ENCODE data around the gene PDCD2L. TPM values are rescaled to one million over a fixed set of nuclear protein-coding genes. Genes with fewer than 3 reads are reported as not detected.

PDCD2L gene
- total RNA-seq, 1 donor from 2014 or later, result 29.0 TPM

GRCh38 chr19:34471906-34472700, 67.9 kb downstream of the PDCD2L start:
- H3K36me3 ChIP-seq (ENCODE audit: control insufficient read depth, insufficient read depth, low read length), result peaks cover 1% of the 10 kb centered on the region
- DNase-seq (ENCODE audit: low read depth), result no peak

GRCh38 chr19:34474233-34474989, 70.2 kb downstream of the PDCD2L start:
- Histone ChIP-seq H3K4me3 (ENCODE audit: low read depth, low read length) (no peak overlapping the region), H3K36me3 (ENCODE audit: control insufficient read depth, insufficient read depth, low read length) (peaks cover 1% of the 10 kb centered on the region), H3K27me3 (ENCODE audit: control insufficient read depth, insufficient read depth, low read length) (no peaks in the 10 kb centered on the region)
- no peak for TF ChIP-seq CTCF (IDR thresholded peaks at IDR 0.05; ENCODE audit: insufficient read depth, low read length, poor library complexity, severe bottlenecking)
- no peak for DNase-seq (ENCODE audit: low read depth)

More at GRCh38 chr19:34471906-34472700, 67.9 kb downstream of the PDCD2L start:
- TF ChIP-seq CTCF (IDR thresholded peaks at IDR 0.05; ENCODE audit: insufficient read depth, low read length, poor library complexity, severe bottlenecking), result no peak
- H3K4me3 ChIP-seq (ENCODE audit: low read depth, low read length), result no peak overlapping the region
- no peaks in the 10 kb centered on the region for H3K27me3 ChIP-seq (ENCODE audit: control insufficient read depth, insufficient read depth, low read length)

GRCh38 chr19:34475026-34475974, 71.1 kb downstream of the PDCD2L start:
- no peak for TF ChIP-seq CTCF (IDR thresholded peaks at IDR 0.05; ENCODE audit: insufficient read depth, low read length, poor library complexity, severe bottlenecking)
- Histone ChIP-seq H3K27me3 (ENCODE audit: control insufficient read depth, insufficient read depth, low read length) (no peaks in the 10 kb centered on the region), H3K4me3 (ENCODE audit: low read depth, low read length) (no peak overlapping the region), H3K36me3 (ENCODE audit: control insufficient read depth, insufficient read depth, low read length) (peaks cover 1% of the 10 kb centered on the region)
- peak; percentile 32 for DNase-seq (ENCODE audit: low read depth)

Other genes with a start within 250 kb of the PDCD2L start
- gene LSM14A, start 231.9 kb upstream of the PDCD2L start, total RNA-seq, result 105 and 106 TPM in 2 replicates
- gene GARRE1, start 149.8 kb upstream of the PDCD2L start, total RNA-seq, result 14.8 and 18.6 TPM in 2 replicates
- gene GPI, start 39.2 kb upstream of the PDCD2L start, total RNA-seq, result 222 and 223 TPM in 2 replicates
- gene UBA2, start 24.0 kb downstream of the PDCD2L start, total RNA-seq, result 88.9 and 89.1 TPM in 2 replicates
- 33.4 and 50.5 TPM in 2 replicates for gene WTIP, start 77.4 kb downstream of the PDCD2L start, total RNA-seq